HEK293T (cell line): ENCODE measurements around the gene NKD2.

ENCODE experiments used
- ARNT ChIP-seq: fragments of 450-650 bp; IDR thresholded peaks from 2 replicates; pipeline ENCODE4 v1.6.1; 2017; ENCODE audit warnings: mild to moderate bottlenecking
- BHLHE40 ChIP-seq: fragments of 450-650 bp; IDR thresholded peaks from 2 replicates; pipeline ENCODE4 v1.6.1; 2016; ENCODE audit warnings: mild to moderate bottlenecking, moderate library complexity, borderline replicate concordance
- ELF4 ChIP-seq: fragments of 450-650 bp; IDR thresholded peaks from 2 replicates; pipeline ENCODE4 v1.6.1; 2017; ENCODE audit warnings: antibody characterized with exemption
- FOXA1 ChIP-seq: fragments of 450-650 bp; IDR thresholded peaks from 2 replicates; pipeline ENCODE4 v1.6.1; 2016; ENCODE audit warnings: mild to moderate bottlenecking
- NFRKB ChIP-seq: fragments of 450-650 bp; IDR thresholded peaks from 2 replicates; pipeline ENCODE4 v1.6.1; 2016; ENCODE audit warnings: mild to moderate bottlenecking, moderate library complexity
- SP1 ChIP-seq: fragments of 450-650 bp; IDR thresholded peaks from 2 replicates; pipeline ENCODE4 v1.6.1; 2017
- SUZ12 ChIP-seq: fragments of 450-650 bp; IDR thresholded peaks from 2 replicates; pipeline ENCODE4 v1.6.1; 2016; ENCODE audit warnings: mild to moderate bottlenecking
- ZNF384 ChIP-seq: fragments of 450-650 bp; IDR thresholded peaks from 2 replicates; pipeline ENCODE4 v1.6.1; 2016

DNA sequence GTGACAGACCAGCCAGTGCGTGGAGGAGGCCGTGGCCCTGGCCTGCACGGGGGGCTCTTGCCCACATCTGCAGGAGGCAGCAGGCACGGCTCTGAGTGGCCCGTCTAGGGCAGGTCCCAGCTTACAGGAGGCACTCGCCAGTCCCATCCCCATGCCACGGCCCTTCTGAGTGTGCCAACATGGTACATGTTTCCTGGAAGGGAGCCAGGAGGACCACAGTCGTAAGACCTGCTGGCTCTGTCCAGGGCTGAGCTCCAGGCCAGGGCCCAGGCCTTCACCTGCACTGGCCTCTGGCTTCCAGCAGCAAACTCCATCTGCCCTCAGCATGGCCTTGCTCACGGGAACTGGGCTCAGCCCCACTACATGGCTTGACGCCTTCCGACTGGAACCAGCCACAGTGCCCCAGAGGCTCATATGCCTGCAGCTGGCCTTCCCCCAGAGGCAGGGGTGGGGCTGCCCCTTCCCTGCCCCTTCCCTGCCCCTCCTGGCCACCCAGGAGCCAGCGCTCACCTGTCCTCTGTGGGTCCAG, 3.8 kb downstream of the NKD2 start:
- no peak for TF ChIP-seq ZNF384
- no peak for TF ChIP-seq SUZ12
- no peak for TF ChIP-seq NFRKB
- TF ChIP-seq SP1, result no peak
- TF ChIP-seq ARNT, result no peak
- TF ChIP-seq ELF4, result no peak
- no peak for TF ChIP-seq BHLHE40
- TF ChIP-seq FOXA1, result no peak
